Measurements from ENCODE around the gene APEH.

GRCh38 chr3:49650177-49650576 is 24.0 kb upstream of the APEH start:
- TF ChIP-seq CTCF (IDR thresholded peaks at IDR 0.05) = no peak
- no peak for TF ChIP-seq POLR2A (IDR thresholded peaks at IDR 0.05)
